Liver (tissue), 9 donors: ENCODE data around the gene ZNF839. TPM values are rescaled to one million over a fixed set of nuclear protein-coding genes. Genes with fewer than 3 reads are reported as not detected.
"Not testable (repeated sequence)": the region's sequence is repeated elsewhere in the genome, so short reads cannot be mapped to it uniquely, and the experiment has no call there.

ENCODE experiments used
- DNase-seq: peaks from one replicate; pipeline ENCODE4 v3.0.0-alpha.2; 2017; ENCODE audit warnings: low spot score
- H3K27ac ChIP-seq, 2 donors: one replicate each; pipeline ENCODE4 v1.7.0; 2013; ENCODE audit warnings: inconsistent platforms in 2 of 2, low read length in 2 of 2, control low read depth in 1 of 2, low read depth in 1 of 2, mild to moderate bottlenecking in 1 of 2
- H3K27me3 ChIP-seq, 4 donors: one replicate each; pipeline versions ENCODE4 v1.6.1 to v1.7.0; 2013; ENCODE audit warnings: low read length in 3 of 4, inconsistent platforms in 1 of 4, mild to moderate bottlenecking in 1 of 4, moderate library complexity in 1 of 4; ENCODE audit not compliant: control insufficient read depth in 4 of 4, insufficient read depth in 4 of 4
- H3K36me3 ChIP-seq, 4 donors: one replicate each; pipeline versions ENCODE4 v1.6.1 to v1.7.0; 2013; ENCODE audit warnings: low read length in 3 of 4, mild to moderate bottlenecking in 3 of 4, low read depth in 1 of 4, moderate library complexity in 1 of 4; ENCODE audit not compliant: control insufficient read depth in 4 of 4, insufficient read depth in 3 of 4
- H3K4me1 ChIP-seq, 4 donors: one replicate each; pipeline versions ENCODE4 v1.6.1 to v1.7.0; 2013; ENCODE audit warnings: low read length in 3 of 4, mild to moderate bottlenecking in 3 of 4, moderate library complexity in 1 of 4; ENCODE audit not compliant: control insufficient read depth in 4 of 4, insufficient read depth in 4 of 4
- H3K4me3 ChIP-seq, 3 donors: one replicate each; pipeline versions ENCODE4 v1.6.1 to v1.7.0; 2013; ENCODE audit warnings: low read length in 3 of 3, control low read depth in 1 of 3, low read depth in 1 of 3, mild to moderate bottlenecking in 1 of 3
- H3K9ac ChIP-seq, 2 donors: one replicate each; pipeline ENCODE4 v1.7.0; 2013; ENCODE audit warnings: low read length in 2 of 2, mild to moderate bottlenecking in 2 of 2, moderate library complexity in 2 of 2, control low read depth in 1 of 2, low read depth in 1 of 2
- H3K9me3 ChIP-seq, 4 donors: one replicate each; pipeline versions ENCODE4 v1.6.1 to v1.7.0; 2013; ENCODE audit warnings: low read length in 3 of 4; ENCODE audit not compliant: control insufficient read depth in 4 of 4
- EGR1 ChIP-seq, 2 donors: IDR thresholded peaks; 2 replicates each; pipeline ENCODE4 v1.6.1; 2016 to 2018; ENCODE audit warnings: antibody characterized with exemption in 2 of 2, low read depth in 2 of 2
- GABPA ChIP-seq, 2 donors: IDR thresholded peaks in 1 of 2; conservative IDR thresholded peaks in 1 of 2; 2 replicates each; pipeline ENCODE4 v1.6.1; 2016; ENCODE audit warnings: antibody characterized with exemption in 2 of 2, mild to moderate bottlenecking in 1 of 2, moderate library complexity in 1 of 2
- HNF4A ChIP-seq, 2 donors: conservative IDR thresholded peaks; 2 replicates each; pipeline ENCODE4 v1.6.1; 2016; ENCODE audit warnings: antibody characterized with exemption in 2 of 2, mild to moderate bottlenecking in 2 of 2
- NR2F2 ChIP-seq: IDR thresholded peaks from 2 replicates; pipeline ENCODE4 v1.6.1; 2016; ENCODE audit warnings: antibody characterized with exemption
- SP1 ChIP-seq: IDR thresholded peaks from 2 replicates; pipeline ENCODE4 v1.6.1; 2018; ENCODE audit warnings: antibody characterized with exemption, mild to moderate bottlenecking
- TAF1 ChIP-seq: conservative IDR thresholded peaks from 2 replicates; pipeline ENCODE4 v1.6.1; 2016; ENCODE audit warnings: antibody characterized with exemption, mild to moderate bottlenecking
- WGBS: extraction: QIAGEN DNeasy Blood & Tissue Kit; methylation state at CpG from one replicate; pipeline ENCODE4 v1.1.7; 2013; 5-methylcytosine and 5-hydroxymethylcytosine counted together
- polyA plus RNA-seq, 2 donors: library from polyadenylated mRNA; stranded (reverse) in 1 of 2; unstranded in 1 of 2; fragments of 200-250 nt in 1 of 2; fragments of >200 nt in 1 of 2; fragmentation: Nextera tagmentation in 1 of 2; extraction: Ambion mirVana in 1 of 2; gene quantifications; one replicate each; pipeline versions ENCODE4 v1.2.1 to v1.2.3, GENCODE V29; 2013 to 2015
- total RNA-seq, 2 donors: library from RNA; depleted of rRNA; stranded (reverse); fragments of >200 nt; gene quantifications; one replicate each; pipeline ENCODE4 v1.2.3, GENCODE V29; 2014
- TF ChIP-seq, protein P1 (sequence below): IDR thresholded peaks from 2 replicates; pipeline ENCODE4 v1.6.1; 2016; ENCODE audit warnings: antibody characterized with exemption
- TF ChIP-seq, protein P2 (sequence below): IDR thresholded peaks from 2 replicates; pipeline ENCODE4 v1.6.1; 2016; ENCODE audit warnings: antibody characterized with exemption, mild to moderate bottlenecking
- donor health status: healthy.
- donor health status: healthy.
- donor health status: healthy.
- donor health status: healthy.
- donor health status: healthy.

The ZNF839 gene
- total and polyA plus RNA-seq, 4 donors, result 3.1 to 5.6 (median 4.3) TPM

DNA sequence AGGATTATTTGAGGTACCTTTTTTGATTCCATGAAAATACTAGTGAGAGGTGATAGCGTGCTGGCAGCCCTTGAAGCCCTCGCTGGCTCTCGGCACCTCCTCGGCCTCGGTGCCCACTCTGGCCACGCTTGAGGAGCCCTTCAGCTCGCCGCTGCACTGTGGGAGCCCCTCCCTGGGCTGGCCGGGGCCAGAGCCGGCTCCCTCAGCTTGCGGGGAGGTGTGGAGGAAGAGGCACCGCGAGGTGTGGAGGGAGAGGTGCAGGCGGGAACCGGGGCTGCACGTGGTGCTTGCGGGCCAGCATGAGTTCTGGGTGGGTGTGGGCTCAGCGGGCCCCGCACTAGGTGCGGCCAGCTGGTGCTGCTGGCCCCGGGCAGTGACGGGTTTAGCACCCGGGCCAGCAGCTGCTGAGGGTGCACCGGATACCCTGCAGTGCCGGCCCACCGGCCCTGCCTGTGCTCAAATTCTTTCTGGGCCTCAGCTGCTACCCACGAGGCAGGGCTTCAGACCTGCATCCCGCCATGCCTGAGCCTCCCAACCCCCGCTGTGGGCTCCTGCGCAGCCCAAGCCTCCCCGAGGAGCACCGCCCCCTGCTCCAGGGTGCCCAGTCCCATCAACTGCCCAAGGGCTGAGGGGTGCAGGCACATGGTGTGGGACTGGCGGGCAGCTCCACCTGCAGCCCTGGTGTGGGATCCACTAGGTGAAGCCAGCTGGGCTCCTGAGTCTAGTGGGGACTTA is 21.9 kb upstream of the ZNF839 start:
- H3K4me3 ChIP-seq, result no peak overlapping the region
- no peak for TF ChIP-seq TAF1
- TF ChIP-seq NR2F2, result no peak
- TF ChIP-seq, protein P1, sequence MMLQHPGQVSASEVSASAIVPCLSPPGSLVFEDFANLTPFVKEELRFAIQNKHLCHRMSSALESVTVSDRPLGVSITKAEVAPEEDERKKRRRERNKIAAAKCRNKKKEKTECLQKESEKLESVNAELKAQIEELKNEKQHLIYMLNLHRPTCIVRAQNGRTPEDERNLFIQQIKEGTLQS, result no peak
- no peaks in the 10 kb centered on the region for H3K27me3 ChIP-seq
- H3K9ac ChIP-seq, result no peak overlapping the region
- no peaks in the 10 kb centered on the region for H3K36me3 ChIP-seq
- no peak for DNase-seq
- H3K27ac ChIP-seq, result no peak overlapping the region
- H3K9me3 ChIP-seq, result no peaks in the 10 kb centered on the region
- 95% methylated on average over 33 of the region's 33 CpGs for WGBS
- H3K4me1 ChIP-seq, result peaks cover 0 to 7% (median 3%) of the 10 kb centered on the region in 4 donors

DNA sequence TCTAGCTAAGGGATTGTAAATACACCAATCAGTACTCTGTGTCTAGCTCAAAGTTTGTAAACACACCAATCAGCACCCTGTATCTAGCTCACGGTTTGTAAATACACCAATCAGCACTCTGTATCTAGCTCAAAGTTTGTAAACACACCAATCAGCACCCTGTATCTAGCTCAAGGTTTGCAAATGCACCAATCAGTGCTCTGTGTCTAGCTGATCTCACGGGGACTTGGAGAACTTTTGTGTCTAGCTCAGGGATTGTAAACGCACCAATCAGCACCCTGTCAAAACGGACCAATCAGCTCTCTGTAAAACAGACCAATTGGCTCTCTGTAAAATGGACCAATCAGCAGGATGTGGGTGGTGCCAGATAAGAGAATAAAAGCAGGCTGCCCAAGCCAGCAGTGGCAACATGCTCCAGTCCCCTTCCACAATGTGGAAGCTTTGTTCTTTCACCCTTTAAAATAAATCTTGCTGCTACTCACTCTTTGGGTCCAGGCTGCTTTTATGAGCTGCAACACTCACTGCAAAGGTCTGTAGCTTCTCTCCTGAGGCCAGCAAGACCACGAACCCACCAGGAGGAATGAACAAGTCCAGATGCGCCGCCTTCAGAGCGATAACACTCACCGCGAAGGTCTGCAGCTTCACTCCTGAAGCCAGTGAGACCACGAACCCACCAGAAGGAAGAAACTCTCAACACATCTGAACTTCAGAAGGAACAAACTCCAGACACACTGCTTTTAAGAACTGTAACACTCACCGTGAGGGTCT is 21.1 kb upstream of the ZNF839 start:
- not testable (repeated sequence) for H3K9me3 ChIP-seq, H3K36me3 ChIP-seq, H3K9ac ChIP-seq, DNase-seq, H3K27me3 ChIP-seq, H3K4me1 ChIP-seq, H3K4me3 ChIP-seq, H3K27ac ChIP-seq
- WGBS, result 93% methylated on average over 12 of the region's 12 CpGs

DNA sequence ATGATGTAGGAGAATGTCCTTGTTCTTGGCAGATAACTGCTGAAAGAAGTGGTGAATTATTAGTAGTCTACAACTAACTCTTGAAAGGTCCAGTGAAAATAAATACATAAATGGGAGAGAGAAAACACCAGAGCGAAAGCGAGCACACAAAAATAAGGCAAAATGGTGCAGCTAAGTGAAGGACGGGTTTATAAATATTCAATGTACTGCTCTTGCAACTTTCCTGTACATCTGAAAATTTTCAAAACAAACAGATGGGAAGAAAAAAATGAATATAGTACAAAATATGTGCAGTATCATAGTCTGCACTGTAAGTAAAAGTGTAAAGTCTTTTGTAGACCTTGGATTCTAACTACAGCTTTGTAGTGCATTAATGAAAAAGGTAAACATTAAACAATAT is 15.9 kb upstream of the ZNF839 start:
- peaks cover 0 to 6% (median 4%) of the 10 kb centered on the region in 4 donors for H3K4me1 ChIP-seq
- H3K9me3 ChIP-seq, result no peaks in the 10 kb centered on the region
- no peak for DNase-seq
- WGBS, result 97% methylated on average over 3 of the region's 3 CpGs
- H3K4me3 ChIP-seq, result no peak overlapping the region
- no peak overlapping the region for H3K9ac ChIP-seq
- no peaks in the 10 kb centered on the region for H3K27me3 ChIP-seq
- TF ChIP-seq, protein P1, result no peak
- TF ChIP-seq HNF4A (conservative IDR thresholded peaks at IDR 0.05) (no peak), SP1 (no peak), GABPA (IDR thresholded peaks at IDR 0.05 in 1 of 2, conservative IDR thresholded peaks at IDR 0.05 in 1 of 2) (no peak), EGR1 (IDR thresholded peaks at IDR 0.05; ENCODE audit: low read depth in 2 of 2) (no peak), TAF1 (no peak)
- TF ChIP-seq, protein P2, sequence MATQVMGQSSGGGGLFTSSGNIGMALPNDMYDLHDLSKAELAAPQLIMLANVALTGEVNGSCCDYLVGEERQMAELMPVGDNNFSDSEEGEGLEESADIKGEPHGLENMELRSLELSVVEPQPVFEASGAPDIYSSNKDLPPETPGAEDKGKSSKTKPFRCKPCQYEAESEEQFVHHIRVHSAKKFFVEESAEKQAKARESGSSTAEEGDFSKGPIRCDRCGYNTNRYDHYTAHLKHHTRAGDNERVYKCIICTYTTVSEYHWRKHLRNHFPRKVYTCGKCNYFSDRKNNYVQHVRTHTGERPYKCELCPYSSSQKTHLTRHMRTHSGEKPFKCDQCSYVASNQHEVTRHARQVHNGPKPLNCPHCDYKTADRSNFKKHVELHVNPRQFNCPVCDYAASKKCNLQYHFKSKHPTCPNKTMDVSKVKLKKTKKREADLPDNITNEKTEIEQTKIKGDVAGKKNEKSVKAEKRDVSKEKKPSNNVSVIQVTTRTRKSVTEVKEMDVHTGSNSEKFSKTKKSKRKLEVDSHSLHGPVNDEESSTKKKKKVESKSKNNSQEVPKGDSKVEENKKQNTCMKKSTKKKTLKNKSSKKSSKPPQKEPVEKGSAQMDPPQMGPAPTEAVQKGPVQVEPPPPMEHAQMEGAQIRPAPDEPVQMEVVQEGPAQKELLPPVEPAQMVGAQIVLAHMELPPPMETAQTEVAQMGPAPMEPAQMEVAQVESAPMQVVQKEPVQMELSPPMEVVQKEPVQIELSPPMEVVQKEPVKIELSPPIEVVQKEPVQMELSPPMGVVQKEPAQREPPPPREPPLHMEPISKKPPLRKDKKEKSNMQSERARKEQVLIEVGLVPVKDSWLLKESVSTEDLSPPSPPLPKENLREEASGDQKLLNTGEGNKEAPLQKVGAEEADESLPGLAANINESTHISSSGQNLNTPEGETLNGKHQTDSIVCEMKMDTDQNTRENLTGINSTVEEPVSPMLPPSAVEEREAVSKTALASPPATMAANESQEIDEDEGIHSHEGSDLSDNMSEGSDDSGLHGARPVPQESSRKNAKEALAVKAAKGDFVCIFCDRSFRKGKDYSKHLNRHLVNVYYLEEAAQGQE, result no peak
- no peaks in the 10 kb centered on the region for H3K36me3 ChIP-seq
- no peak overlapping the region for H3K27ac ChIP-seq
